ENCODE data around the gene SUN2.

Gene SUN2

DNA sequence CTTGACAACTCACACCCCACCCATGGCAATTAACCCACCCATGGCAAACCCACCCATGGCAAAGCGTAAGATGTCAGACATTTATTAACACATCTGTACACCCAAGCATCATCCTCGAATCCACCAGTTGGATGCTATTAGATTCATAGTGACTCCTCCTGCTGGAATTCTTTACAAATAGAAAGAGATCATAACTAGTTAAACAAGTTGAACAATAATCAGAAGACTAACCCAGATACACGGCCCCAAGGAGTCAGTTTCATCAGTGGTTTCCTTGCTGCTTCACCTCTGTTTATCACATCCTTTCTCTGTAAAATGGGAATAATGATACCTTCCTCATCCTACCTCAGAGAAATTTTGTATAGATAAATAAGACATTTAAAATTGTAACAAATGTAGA is 44.9 kb downstream of the SUN2 start:
- peak overlapping the region; percentile 70 for H3K27ac Mint-ChIP-seq (ENCODE audit: low read depth)
- H3K27me3 Mint-ChIP-seq, result no peaks in the 10 kb centered on the region
- peaks cover 85% of the 10 kb centered on the region for H3K4me1 Mint-ChIP-seq
- ATAC-seq (replicated peaks; ENCODE audit: extremely low read depth, poor library complexity, severe bottlenecking), result no peak
- peaks cover 25% of the 10 kb centered on the region for H3K36me3 Mint-ChIP-seq (ENCODE audit: insufficient read depth)
- H3K4me3 Mint-ChIP-seq, result no peak overlapping the region
- no peaks in the 10 kb centered on the region for H3K9me3 Mint-ChIP-seq
- no peak for DNase-seq (ENCODE audit: low spot score in 2 of 2)

DNA sequence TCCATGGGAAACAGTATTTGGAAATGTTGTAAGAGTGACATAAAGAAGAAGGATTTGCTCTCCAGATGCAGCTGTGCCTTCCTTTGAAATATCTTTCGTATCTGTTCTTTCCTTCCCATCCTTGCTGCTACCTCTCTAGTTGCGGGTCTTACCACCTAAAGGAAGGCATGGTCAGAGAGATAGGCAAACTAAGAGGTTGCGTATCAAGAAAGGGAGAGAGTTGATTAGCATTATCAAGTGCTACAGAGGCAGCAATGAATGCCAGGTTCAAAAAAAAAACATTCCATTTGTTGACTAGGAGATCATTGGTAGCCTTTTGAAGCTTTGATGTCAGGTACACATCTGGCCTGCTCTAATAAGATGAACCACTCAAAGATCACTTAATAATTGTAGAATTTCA is 45.4 kb downstream of the SUN2 start:
- Mint-ChIP-seq H3K36me3 (ENCODE audit: insufficient read depth) (peaks cover 28% of the 10 kb centered on the region), H3K4me1 (peaks cover 82% of the 10 kb centered on the region), H3K9me3 (no peaks in the 10 kb centered on the region), H3K27me3 (no peaks in the 10 kb centered on the region), H3K4me3 (no peak overlapping the region), H3K27ac (ENCODE audit: low read depth) (no peak overlapping the region)
- ATAC-seq (replicated peaks; ENCODE audit: extremely low read depth, poor library complexity, severe bottlenecking) (no peak), DNase-seq (ENCODE audit: low spot score in 2 of 2) (no peak)

DNA sequence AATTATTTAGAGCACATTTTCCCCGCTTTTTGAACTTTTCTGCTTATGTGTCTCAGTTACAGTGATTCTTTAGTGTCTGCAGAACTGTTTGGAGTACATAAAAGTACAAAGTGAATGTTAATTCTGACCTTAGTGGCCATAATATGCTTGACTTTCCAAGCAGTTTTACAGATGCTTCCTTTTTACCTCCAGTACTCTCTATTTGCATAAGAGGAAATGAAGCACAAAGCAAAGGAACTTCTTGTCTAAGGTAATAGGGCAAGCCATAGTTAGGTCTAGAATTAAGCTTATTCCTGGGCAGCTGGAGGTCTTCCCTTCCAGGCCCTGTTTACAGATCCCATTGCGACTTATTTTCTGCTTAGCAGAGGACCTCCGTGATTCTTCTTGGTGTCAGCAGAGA is 46.5 kb downstream of the SUN2 start:
- DNase-seq (ENCODE audit: low spot score in 2 of 2) (no peak), ATAC-seq (replicated peaks; ENCODE audit: extremely low read depth, poor library complexity, severe bottlenecking) (no peak)
- Mint-ChIP-seq H3K9me3 (no peaks in the 10 kb centered on the region), H3K27ac (ENCODE audit: low read depth) (no peak overlapping the region), H3K36me3 (ENCODE audit: insufficient read depth) (peaks cover 21% of the 10 kb centered on the region), H3K27me3 (no peaks in the 10 kb centered on the region), H3K4me1 (peaks cover 77% of the 10 kb centered on the region), H3K4me3 (peak overlapping the region; percentile 1)

DNA sequence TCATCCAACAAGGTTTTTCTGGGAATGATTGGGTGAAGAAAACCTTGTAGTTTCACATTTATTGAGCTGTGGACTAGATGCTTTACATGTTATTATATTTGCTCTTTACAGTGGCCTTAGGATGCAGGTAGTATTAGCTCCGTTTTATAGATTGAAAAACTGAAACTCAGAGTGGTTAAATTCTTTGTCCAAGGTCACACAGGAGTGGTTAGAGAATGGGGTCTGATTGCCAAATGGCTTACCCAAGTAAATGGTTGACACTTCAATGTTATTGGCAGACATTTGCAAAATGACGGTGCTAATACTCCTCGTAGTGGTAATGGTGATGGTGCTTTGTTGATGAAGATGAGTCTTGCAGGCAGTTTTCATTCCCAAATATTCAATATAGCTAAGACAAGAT is 47.8 kb downstream of the SUN2 start:
- Mint-ChIP-seq H3K36me3 (ENCODE audit: insufficient read depth) (peaks cover 17% of the 10 kb centered on the region), H3K4me3 (peak overlapping the region; percentile 91), H3K27me3 (no peaks in the 10 kb centered on the region), H3K4me1 (peaks cover 64% of the 10 kb centered on the region), H3K9me3 (no peaks in the 10 kb centered on the region), H3K27ac (ENCODE audit: low read depth) (peak overlapping the region; percentile 91)
- no peak for ATAC-seq (replicated peaks; ENCODE audit: extremely low read depth, poor library complexity, severe bottlenecking)
- DNase-seq (ENCODE audit: low spot score in 2 of 2), result no peak

DNA sequence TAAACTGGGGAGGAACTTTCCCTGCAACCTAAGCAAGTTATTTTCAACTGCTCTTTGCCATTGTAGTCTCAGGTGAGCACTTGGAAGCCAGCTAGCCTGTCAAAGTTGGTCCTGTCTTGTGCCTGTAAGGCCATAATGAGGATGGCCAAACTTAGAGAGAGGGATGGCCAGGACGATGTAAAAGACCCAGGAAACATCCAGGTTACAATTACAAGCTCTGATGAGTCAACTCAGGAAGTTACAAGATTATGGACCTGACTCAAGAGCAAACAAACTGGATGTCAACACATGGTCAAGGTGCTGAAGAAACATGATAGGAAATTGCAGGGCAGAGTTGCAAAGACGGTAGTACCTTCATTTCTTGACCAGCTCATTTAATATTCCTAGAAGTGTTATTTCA is 48.5 kb downstream of the SUN2 start:
- peaks cover 57% of the 10 kb centered on the region for H3K4me1 Mint-ChIP-seq
- no peak for ATAC-seq (replicated peaks; ENCODE audit: extremely low read depth, poor library complexity, severe bottlenecking)

DNA sequence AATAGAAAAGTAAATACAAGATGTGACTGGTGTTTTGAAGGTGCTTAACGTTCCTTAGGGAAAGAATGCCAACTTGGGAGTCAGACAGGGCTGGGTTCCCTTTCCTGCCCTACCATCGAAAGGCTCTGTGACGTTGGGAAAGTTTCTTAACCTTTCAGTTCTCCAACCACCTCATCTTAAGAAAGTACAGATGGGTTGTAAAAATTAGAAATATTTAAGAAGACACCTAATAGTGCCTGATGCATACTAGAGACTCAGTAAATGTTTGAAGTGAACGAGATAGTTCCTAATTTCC is 49.0 kb downstream of the SUN2 start:
- ATAC-seq (replicated peaks; ENCODE audit: extremely low read depth, poor library complexity, severe bottlenecking), result no peak
- Mint-ChIP-seq H3K36me3 (ENCODE audit: insufficient read depth) (peaks cover 20% of the 10 kb centered on the region), H3K4me3 (peak overlapping the region; percentile 91)

More for the DNA sequence above, 48.5 kb downstream of the SUN2 start:
- peaks cover 17% of the 10 kb centered on the region for H3K36me3 Mint-ChIP-seq (ENCODE audit: insufficient read depth)
- peak overlapping the region; percentile 91 for H3K4me3 Mint-ChIP-seq
- peak overlapping the region; percentile 91 for H3K27ac Mint-ChIP-seq (ENCODE audit: low read depth)
- H3K9me3 Mint-ChIP-seq, result no peaks in the 10 kb centered on the region
- DNase-seq (ENCODE audit: low spot score in 2 of 2), result no peak
- no peaks in the 10 kb centered on the region for H3K27me3 Mint-ChIP-seq

DNA sequence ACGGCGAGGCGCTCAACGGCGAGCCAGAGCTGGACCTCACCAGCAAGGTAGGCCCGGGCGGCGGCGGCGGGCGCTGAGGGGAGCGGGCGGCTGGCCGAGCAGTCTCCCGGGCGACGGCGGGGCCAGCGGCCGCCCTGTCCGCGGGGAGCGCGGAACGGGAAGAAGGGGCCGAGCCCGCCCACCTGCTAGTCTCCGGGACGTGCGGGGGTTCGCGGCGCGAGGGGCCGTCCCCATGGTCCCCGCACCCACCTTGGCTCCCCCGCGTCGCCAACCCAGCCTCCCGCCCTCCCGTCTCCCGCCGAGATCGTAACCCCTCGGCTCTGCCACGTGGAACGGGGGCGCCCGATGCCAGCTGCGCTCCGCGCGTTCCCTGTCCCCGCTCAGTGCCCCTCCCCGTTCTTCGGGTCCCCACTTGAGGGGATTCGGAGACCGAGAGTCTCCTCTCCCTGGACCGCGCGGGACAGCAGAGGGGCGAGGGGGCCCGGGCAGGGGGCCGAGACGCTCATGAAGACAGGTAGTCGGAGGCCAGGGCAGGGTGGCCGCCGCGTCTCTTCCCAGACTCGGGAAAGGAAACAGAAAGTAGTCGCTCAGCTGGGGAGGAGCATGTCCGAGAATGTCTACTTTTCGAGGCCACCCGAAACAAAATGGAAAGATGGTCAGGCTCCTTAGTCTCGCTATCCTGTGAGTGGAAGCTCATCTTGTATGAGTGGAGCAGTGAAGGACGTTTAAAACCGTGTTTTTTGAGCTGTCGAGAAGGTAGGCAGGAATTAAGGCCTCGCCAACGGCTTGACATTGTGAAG is 49.5 kb downstream of the SUN2 start:
- Mint-ChIP-seq H3K27ac (ENCODE audit: low read depth) (peak overlapping the region; percentile 91), H3K4me1 (peaks cover 53% of the 10 kb centered on the region), H3K27me3 (no peaks in the 10 kb centered on the region), H3K9me3 (no peaks in the 10 kb centered on the region), H3K4me3 (peak overlapping the region; percentile 91), H3K36me3 (ENCODE audit: insufficient read depth) (peaks cover 26% of the 10 kb centered on the region)
- no peak for DNase-seq (ENCODE audit: low spot score in 2 of 2)
- ATAC-seq (replicated peaks; ENCODE audit: extremely low read depth, poor library complexity, severe bottlenecking), result no peak

More for the DNA sequence above, 49.0 kb downstream of the SUN2 start:
- Mint-ChIP-seq H3K27me3 (no peaks in the 10 kb centered on the region), H3K9me3 (no peaks in the 10 kb centered on the region), H3K4me1 (peaks cover 52% of the 10 kb centered on the region), H3K27ac (ENCODE audit: low read depth) (peak overlapping the region; percentile 91)
- DNase-seq (ENCODE audit: low spot score in 2 of 2), result no peak

DNA sequence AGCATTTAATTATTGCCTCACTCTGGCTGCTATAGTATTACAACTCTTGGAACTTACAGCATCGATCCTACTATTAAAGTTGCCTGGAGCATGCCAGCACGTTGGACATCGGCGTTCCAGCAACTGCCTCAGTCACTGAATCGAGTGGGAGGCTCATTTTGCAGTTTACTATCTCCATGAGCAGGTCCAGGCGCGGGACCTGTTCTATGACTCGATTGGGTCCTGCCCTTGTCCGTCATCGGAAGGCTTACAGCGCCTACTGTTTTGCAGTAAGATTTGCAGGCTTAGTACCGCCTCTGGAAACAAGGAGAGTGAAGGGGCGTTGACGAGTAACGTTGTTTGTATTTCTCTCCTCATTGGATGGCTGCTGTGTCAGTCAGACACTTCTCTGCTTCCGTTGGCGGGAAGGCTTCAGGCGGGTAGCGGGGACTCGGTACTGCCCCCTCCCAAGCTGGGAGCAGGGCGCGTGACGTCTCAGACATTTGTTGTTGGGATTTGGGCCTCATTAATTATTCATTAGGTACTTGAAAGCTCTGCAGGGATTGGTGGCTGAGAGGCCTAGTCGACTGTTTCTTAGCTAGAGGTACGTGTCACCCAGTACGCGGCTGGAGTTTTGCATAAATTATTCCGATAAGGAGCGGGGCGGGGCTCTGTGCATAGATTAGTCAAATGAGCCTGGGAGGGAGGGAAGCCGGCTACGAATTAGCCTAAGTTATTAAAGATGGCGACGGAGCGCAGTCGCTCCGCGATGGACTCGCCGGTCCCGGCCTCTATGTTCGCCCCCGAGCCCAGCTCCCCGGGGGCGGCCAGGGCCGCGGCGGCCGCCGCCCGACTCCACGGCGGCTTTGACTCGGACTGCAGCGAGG is 50.3 kb downstream of the SUN2 start, which contains the start of gene GTPBP1:
GTPBP1 (plus strand) TSS at position 710 of the 866 bp plus-strand sequence; CDS start at position 722, 12 bp downstream.
- H3K27me3 Mint-ChIP-seq, result no peaks in the 10 kb centered on the region
- H3K27ac Mint-ChIP-seq (ENCODE audit: low read depth), result peak within 1 kb of the TSS; percentile 91
- peak within 1 kb of the TSS; percentile 91 for H3K4me3 Mint-ChIP-seq
- H3K36me3 Mint-ChIP-seq (ENCODE audit: insufficient read depth), result peaks cover 29% of the 10 kb centered on the region
- no peaks in the 10 kb centered on the region for H3K9me3 Mint-ChIP-seq
- ATAC-seq (replicated peaks; ENCODE audit: extremely low read depth, poor library complexity, severe bottlenecking) (peak; percentile 77), DNase-seq (ENCODE audit: low spot score in 2 of 2) (peak; percentile 87 to 98)
- peaks cover 51% of the 10 kb centered on the region for H3K4me1 Mint-ChIP-seq

DNA sequence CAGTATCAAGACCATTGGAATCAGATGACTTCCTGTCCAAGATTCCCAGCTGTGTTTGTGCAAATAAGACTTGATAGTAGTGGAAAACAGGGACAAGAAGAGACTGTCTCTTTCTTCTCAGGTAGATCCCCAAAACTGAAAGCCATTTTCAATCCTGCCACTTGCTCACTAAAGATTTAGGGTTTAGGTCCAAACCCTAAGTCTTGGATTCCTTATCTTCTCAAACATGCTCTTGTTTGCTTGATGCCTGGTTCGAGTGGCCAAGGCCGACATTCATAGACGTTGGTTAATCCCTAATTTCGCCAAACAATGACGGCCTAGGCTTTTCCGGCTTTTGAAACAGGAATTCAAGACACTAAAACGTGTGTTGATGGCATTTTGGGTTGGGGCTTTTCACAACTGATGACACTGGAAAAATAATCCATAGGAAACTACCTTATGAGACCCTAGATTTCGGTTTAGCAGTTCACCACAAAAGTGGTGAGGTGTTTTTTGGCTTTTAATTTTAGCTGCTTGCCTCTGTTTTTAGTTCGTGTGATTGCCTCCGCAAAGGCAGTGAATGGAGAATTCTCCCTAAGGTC is 51.1 kb downstream of the SUN2 start:
- Mint-ChIP-seq H3K27me3 (no peaks in the 10 kb centered on the region), H3K4me1 (peaks cover 53% of the 10 kb centered on the region), H3K9me3 (no peaks in the 10 kb centered on the region), H3K27ac (ENCODE audit: low read depth) (peak overlapping the region; percentile 91), H3K36me3 (ENCODE audit: insufficient read depth) (peaks cover 31% of the 10 kb centered on the region), H3K4me3 (peak overlapping the region; percentile 91)
- DNase-seq (ENCODE audit: low spot score in 2 of 2), result no peak
- ATAC-seq (replicated peaks; ENCODE audit: extremely low read depth, poor library complexity, severe bottlenecking), result no peak

DNA sequence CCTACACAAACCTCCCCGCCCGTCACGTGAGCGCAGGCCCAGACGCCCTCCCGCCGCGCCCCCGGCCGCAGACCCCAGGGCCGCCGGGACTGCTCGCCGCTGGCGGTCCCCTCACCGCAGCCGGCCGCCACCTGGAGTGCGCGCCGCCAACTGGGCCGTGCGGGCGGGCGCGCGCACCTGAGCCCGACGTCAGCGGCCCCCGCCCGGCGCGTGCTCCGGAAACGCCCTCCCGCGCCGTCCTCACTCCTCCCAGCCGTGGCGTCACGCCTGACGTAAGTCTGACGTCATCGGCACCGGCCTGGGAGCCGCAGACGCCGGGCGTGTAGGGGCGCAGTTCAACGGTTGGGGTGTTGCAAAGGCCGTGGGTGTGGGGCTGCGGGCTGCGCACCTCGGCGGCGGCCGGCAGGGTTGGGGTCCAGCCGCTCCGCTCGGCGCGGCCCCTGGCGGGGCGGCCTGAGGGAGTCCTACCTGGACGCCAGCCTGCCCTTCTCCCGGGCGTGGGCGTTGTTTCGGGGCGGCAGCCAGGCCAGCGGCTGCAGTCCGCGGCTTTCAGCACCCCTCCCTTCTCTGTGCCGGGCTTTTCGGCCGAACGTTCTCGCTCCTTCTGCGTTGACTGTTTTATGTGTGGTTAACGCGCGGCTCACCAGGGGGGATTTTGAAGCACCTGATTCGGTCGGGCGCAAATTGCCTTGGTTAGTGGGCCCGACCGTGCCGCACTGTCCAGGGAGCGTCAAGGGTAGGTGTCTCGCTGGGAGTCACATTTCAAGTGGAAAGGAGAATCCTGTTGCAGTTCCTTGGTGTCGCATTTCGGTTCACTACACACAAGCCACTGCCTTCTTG is 54.8 kb downstream of the SUN2 start, which contains the start of gene JOSD1:
JOSD1 (minus strand) TSS at position 155 of the 840 bp plus-strand sequence. CDS start 956 bp downstream, outside the sequence.
- H3K27ac Mint-ChIP-seq (ENCODE audit: low read depth), result peak within 1 kb of the TSS; percentile 99

DNA sequence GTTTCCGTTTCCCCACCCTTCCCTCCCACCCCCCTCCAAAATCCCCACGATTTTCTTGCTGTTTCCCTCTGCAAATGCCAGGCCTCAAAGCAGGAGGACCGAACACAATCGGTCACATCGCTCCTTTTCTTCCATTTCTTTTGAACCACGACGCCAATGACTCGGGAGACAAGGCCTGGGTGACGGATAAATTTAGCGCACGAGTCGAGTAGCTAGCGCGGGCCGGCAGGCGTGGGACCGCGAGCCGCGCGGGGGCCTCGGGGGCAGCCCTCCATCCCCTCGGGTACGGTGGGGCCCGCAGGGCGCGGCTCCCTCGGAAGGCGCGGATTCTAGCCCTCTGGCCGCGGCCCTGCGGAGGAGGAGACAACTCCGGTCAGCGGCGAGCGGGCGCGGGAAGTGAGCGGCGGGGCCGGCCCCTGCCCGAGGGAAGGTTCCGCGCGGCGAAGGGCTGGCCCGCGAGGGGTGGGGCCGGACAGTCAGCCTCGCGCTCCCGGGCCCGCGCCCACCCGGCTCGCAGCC is 55.5 kb downstream of the SUN2 start:
- no peaks in the 10 kb centered on the region for H3K9me3 Mint-ChIP-seq
- DNase-seq (ENCODE audit: low spot score in 2 of 2), result peak in 1 of 2 donors; percentile 22
- H3K27me3 Mint-ChIP-seq, result no peaks in the 10 kb centered on the region
- H3K36me3 Mint-ChIP-seq (ENCODE audit: insufficient read depth), result peaks cover 29% of the 10 kb centered on the region
- peak; percentile 2 for ATAC-seq (replicated peaks; ENCODE audit: extremely low read depth, poor library complexity, severe bottlenecking)
- peak overlapping the region; percentile 87 for H3K4me3 Mint-ChIP-seq
- H3K27ac Mint-ChIP-seq (ENCODE audit: low read depth), result peak overlapping the region; percentile 99
- peaks cover 55% of the 10 kb centered on the region for H3K4me1 Mint-ChIP-seq

More for the DNA sequence above, 54.8 kb downstream of the SUN2 start, which contains the start of gene JOSD1:
- Mint-ChIP-seq H3K4me3 (peak within 1 kb of the TSS; percentile 87), H3K27me3 (no peaks in the 10 kb centered on the region), H3K36me3 (ENCODE audit: insufficient read depth) (peaks cover 33% of the 10 kb centered on the region), H3K9me3 (no peaks in the 10 kb centered on the region), H3K4me1 (peaks cover 55% of the 10 kb centered on the region)
- DNase-seq (ENCODE audit: low spot score in 2 of 2) (peak; percentile 99), ATAC-seq (replicated peaks; ENCODE audit: extremely low read depth, poor library complexity, severe bottlenecking) (peak; percentile 40)

All from central memory CD8-positive, alpha-beta T cell (primary cell).